Hepatocyte (in vitro differentiated cells): ENCODE measurements around the gene CDH4.

Source experiments
- EZH2 ChIP-seq: fragments of 200-600 bp; sonication (generic); IDR thresholded peaks from 2 replicates; pipeline ENCODE4 v1.6.1; 2016; ENCODE audit warnings: antibody characterized with exemption, mild to moderate bottlenecking, borderline replicate concordance
- TF ChIP-seq, protein P1 (sequence below): fragments of 200-600 bp; sonication (generic); IDR thresholded peaks from 2 replicates; pipeline ENCODE4 v1.5.1; 2016; ENCODE audit warnings: antibody characterized with exemption, mild to moderate bottlenecking; ENCODE audit not compliant: poor library complexity

DNA sequence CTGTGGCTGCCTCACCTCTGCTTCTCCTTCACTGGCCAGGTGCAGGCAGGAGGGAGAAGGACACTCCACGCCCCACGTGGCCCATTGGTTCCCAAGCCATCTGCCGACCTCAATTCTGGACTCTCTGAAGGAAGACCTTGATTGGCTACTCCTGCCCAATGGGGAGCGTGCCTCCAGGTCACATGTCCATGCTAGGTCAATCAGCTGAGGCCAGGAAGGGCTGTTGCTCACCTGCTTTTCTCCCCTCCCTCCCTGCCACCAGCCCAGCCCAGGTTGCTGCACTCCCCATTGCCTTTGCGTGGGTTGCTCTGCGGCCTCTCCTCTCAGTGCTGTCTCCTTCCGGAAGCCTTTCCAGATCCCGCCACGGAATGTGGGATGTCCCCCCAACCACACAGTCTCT, 21.9 kb upstream of the CDH4 start:
- TF ChIP-seq, protein P1, sequence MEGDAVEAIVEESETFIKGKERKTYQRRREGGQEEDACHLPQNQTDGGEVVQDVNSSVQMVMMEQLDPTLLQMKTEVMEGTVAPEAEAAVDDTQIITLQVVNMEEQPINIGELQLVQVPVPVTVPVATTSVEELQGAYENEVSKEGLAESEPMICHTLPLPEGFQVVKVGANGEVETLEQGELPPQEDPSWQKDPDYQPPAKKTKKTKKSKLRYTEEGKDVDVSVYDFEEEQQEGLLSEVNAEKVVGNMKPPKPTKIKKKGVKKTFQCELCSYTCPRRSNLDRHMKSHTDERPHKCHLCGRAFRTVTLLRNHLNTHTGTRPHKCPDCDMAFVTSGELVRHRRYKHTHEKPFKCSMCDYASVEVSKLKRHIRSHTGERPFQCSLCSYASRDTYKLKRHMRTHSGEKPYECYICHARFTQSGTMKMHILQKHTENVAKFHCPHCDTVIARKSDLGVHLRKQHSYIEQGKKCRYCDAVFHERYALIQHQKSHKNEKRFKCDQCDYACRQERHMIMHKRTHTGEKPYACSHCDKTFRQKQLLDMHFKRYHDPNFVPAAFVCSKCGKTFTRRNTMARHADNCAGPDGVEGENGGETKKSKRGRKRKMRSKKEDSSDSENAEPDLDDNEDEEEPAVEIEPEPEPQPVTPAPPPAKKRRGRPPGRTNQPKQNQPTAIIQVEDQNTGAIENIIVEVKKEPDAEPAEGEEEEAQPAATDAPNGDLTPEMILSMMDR, result no peak
- TF ChIP-seq EZH2, result no peak
